HL-60 (cell line): ENCODE results near the gene IL9.

ENCODE experiments used
- POLR2AphosphoS5 ChIP-seq: IDR thresholded peaks from 2 replicates; pipeline ENCODE4 v1.6.1; 2012; ENCODE audit warnings: low read depth
- SPI1 ChIP-seq: IDR thresholded peaks from 2 replicates; pipeline ENCODE4 v1.6.1; 2012; ENCODE audit warnings: low read depth, mild to moderate bottlenecking, borderline replicate concordance
- TF ChIP-seq, protein P1 (sequence below): IDR thresholded peaks from one replicate; pipeline ENCODE4 v1.5.1; 2011; ENCODE audit warnings: low read length, control low read depth, inconsistent platforms; ENCODE audit not compliant: insufficient read depth
- TF ChIP-seq, protein P2 (sequence below): IDR thresholded peaks from 2 replicates; pipeline ENCODE4 v1.6.1; 2012; ENCODE audit warnings: low read depth; ENCODE audit not compliant: insufficient replicate concordance

- TF ChIP-seq, protein P1, sequence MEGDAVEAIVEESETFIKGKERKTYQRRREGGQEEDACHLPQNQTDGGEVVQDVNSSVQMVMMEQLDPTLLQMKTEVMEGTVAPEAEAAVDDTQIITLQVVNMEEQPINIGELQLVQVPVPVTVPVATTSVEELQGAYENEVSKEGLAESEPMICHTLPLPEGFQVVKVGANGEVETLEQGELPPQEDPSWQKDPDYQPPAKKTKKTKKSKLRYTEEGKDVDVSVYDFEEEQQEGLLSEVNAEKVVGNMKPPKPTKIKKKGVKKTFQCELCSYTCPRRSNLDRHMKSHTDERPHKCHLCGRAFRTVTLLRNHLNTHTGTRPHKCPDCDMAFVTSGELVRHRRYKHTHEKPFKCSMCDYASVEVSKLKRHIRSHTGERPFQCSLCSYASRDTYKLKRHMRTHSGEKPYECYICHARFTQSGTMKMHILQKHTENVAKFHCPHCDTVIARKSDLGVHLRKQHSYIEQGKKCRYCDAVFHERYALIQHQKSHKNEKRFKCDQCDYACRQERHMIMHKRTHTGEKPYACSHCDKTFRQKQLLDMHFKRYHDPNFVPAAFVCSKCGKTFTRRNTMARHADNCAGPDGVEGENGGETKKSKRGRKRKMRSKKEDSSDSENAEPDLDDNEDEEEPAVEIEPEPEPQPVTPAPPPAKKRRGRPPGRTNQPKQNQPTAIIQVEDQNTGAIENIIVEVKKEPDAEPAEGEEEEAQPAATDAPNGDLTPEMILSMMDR = peak; percentile 11
- TF ChIP-seq POLR2AphosphoS5 (no peak), SPI1 (no peak)
- TF ChIP-seq, protein P2, sequence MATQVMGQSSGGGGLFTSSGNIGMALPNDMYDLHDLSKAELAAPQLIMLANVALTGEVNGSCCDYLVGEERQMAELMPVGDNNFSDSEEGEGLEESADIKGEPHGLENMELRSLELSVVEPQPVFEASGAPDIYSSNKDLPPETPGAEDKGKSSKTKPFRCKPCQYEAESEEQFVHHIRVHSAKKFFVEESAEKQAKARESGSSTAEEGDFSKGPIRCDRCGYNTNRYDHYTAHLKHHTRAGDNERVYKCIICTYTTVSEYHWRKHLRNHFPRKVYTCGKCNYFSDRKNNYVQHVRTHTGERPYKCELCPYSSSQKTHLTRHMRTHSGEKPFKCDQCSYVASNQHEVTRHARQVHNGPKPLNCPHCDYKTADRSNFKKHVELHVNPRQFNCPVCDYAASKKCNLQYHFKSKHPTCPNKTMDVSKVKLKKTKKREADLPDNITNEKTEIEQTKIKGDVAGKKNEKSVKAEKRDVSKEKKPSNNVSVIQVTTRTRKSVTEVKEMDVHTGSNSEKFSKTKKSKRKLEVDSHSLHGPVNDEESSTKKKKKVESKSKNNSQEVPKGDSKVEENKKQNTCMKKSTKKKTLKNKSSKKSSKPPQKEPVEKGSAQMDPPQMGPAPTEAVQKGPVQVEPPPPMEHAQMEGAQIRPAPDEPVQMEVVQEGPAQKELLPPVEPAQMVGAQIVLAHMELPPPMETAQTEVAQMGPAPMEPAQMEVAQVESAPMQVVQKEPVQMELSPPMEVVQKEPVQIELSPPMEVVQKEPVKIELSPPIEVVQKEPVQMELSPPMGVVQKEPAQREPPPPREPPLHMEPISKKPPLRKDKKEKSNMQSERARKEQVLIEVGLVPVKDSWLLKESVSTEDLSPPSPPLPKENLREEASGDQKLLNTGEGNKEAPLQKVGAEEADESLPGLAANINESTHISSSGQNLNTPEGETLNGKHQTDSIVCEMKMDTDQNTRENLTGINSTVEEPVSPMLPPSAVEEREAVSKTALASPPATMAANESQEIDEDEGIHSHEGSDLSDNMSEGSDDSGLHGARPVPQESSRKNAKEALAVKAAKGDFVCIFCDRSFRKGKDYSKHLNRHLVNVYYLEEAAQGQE = no peak
Observed at GRCh38 chr5:135887447-135887864, 8.2 kb downstream of the IL9 start.
